ENCODE data around the gene SCAND1.
"Not testable (repeated sequence)": the region's sequence is repeated elsewhere in the genome, so short reads cannot be mapped to it uniquely, and the experiment has no call there.

Gene SCAND1

DNA sequence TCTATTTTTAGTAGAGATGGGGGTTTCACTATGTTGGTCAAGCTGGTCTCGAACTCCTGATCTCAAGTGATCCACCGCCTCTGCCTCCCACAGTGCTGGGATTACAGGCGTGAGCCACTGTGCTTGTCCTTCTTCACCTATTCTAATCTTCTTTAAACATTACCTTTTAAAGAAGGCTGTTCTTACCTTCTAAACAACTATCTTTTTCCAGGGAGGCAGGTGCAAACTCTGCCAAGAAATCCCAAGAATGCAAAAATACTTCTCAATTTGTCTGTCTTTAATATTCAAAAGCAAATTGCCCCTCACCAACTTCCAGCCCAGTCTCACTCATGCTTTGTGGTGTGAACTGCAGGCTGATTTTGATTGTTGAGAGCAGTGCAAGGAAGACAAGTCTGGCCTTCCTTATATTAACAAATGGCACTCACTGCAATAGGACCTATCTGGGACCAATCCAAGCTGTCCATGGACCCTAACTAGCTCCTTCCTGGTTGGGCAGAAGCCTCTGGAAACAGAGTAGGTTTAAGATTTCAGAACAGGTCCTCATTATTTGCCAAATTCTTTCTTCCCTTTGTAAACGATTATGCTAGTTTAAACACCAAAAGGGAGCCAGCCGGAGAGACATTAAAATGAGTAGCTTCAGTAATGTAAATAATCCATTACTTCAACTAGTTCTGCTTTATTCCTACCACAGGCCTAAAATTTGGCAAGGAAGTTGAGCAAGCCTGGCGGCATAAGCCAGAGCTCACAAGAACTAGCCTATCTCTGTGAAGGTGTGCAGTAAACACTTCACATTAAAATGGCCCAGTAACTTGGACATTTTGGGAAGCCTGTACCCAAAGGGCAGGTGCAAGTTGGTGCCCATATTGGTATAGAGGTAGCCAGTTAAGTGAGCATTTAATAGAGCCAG is 1.6 kb downstream of the SCAND1 start:
- H3K4me3 Mint-ChIP-seq = peak overlapping the region; percentile 97 to 99
- H3K9me3 Mint-ChIP-seq = no peaks in the 10 kb centered on the region
- no peaks in the 10 kb centered on the region for H3K27me3 Mint-ChIP-seq
- DNase-seq (peak in 1 of 3 experiments; percentile 5), ATAC-seq (replicated peaks) (no peak)
- peaks cover 26% of the 10 kb centered on the region for H3K36me3 Mint-ChIP-seq (ENCODE audit: insufficient read depth)
- H3K27ac Mint-ChIP-seq = peak overlapping the region; percentile 99 to 100
- peaks cover 11 to 21% of the 10 kb centered on the region in 2 donors for H3K4me1 Mint-ChIP-seq (ENCODE audit: low read depth in 2 of 2)

DNA sequence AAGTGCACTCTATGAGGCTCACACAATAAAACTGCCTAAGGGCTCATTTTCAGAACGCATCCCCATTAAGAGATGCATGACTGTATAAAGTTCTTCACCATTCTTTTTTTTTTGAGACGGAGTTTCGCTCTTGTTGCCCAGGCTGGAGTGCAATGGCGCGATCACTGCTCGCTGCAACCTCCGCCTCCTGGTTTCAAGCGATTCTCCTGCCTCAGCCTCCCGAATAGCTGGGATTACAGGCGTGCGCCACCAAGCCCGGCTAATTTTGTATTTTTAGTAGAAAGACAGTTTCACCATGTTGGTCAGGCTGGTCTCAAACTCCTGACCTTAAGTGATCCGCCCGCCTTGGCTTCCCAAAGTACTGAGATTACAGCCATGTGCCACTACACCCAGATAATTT is 2.2 kb downstream of the SCAND1 start:
- Mint-ChIP-seq H3K27ac (peak overlapping the region; percentile 99 to 100), H3K4me1 (ENCODE audit: low read depth in 2 of 2) (peaks cover 11 to 21% of the 10 kb centered on the region in 2 donors), H3K4me3 (peak overlapping the region; percentile 97 to 99), H3K36me3 (ENCODE audit: insufficient read depth) (peaks cover 32% of the 10 kb centered on the region)
- not testable (repeated sequence) for H3K9me3 Mint-ChIP-seq; ATAC-seq (replicated peaks); H3K27me3 Mint-ChIP-seq; DNase-seq

DNA sequence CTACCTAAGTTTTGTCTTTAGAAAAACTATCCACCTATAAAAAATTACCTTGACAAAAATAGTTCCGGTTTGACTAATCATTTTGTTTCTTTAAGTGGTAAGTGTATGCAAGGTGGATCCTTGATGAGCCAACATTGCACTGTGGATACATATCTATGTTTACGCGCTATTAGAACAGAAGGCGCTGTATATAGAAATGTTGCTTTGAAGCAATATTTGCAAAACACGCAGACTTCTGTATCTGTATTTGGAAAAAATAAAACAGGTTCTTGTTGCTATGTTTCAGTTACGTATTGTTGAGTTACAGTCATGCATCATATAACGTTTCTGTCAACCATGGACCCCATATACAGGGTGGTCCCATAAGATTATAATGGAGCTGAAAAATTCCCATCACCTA is 4.2 kb downstream of the SCAND1 start:
- H3K9me3 Mint-ChIP-seq = no peaks in the 10 kb centered on the region
- no peak overlapping the region for H3K4me3 Mint-ChIP-seq
- H3K27ac Mint-ChIP-seq = peak overlapping the region in 1 of 2 donors; percentile 41
- ATAC-seq (replicated peaks) = no peak
- peaks cover 38% of the 10 kb centered on the region for H3K36me3 Mint-ChIP-seq (ENCODE audit: insufficient read depth)
- H3K27me3 Mint-ChIP-seq = no peaks in the 10 kb centered on the region
- DNase-seq = no peak
- peaks cover 11 to 21% of the 10 kb centered on the region in 2 donors for H3K4me1 Mint-ChIP-seq (ENCODE audit: low read depth in 2 of 2)

DNA sequence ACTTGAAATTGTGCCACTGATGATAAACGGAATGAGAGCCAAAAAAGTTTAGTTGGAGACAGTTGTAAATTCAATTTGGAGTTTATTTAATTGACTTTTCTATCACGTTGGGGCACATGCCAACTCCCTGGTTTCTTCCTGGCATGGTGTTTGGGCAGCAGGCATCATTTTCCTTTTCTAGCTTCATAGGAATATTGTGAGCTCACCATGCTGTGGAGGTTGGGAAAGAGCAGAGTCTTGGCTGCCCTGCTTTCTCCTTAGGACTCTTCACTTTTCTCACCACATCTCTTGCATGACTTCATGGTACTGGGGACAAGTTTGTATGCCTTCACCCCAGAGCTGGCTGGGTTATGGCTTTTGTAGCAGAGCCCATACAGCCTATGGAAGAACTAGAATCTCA is 6.4 kb downstream of the SCAND1 start:
- Mint-ChIP-seq H3K4me3 (no peak overlapping the region), H3K27ac (no peak overlapping the region)

GRCh38 chr20:35947489-35947888 is 6.8 kb downstream of the SCAND1 start:
- H3K27me3 Mint-ChIP-seq = no peaks in the 10 kb centered on the region
- H3K27ac Mint-ChIP-seq = peak overlapping the region in 1 of 2 donors; percentile 56
- DNase-seq (peak in 1 of 3 experiments; percentile 8), ATAC-seq (replicated peaks) (peak; percentile 55)
- H3K9me3 Mint-ChIP-seq = no peaks in the 10 kb centered on the region
- H3K4me1 Mint-ChIP-seq (ENCODE audit: low read depth in 2 of 2) = peaks cover 5 to 12% of the 10 kb centered on the region in 2 donors
- H3K36me3 Mint-ChIP-seq (ENCODE audit: insufficient read depth) = peaks cover 44% of the 10 kb centered on the region
- H3K4me3 Mint-ChIP-seq = no peak overlapping the region

More for the DNA sequence above, 6.4 kb downstream of the SCAND1 start:
- Mint-ChIP-seq H3K27me3 (no peaks in the 10 kb centered on the region), H3K36me3 (ENCODE audit: insufficient read depth) (peaks cover 40% of the 10 kb centered on the region), H3K4me1 (ENCODE audit: low read depth in 2 of 2) (peaks cover 8 to 16% of the 10 kb centered on the region in 2 donors), H3K9me3 (no peaks in the 10 kb centered on the region)
- ATAC-seq (replicated peaks) (no peak), DNase-seq (no peak)

GRCh38 chr20:35942243-35942642 is 12.1 kb downstream of the SCAND1 start:
- Mint-ChIP-seq H3K4me3 (no peak overlapping the region), H3K4me1 (ENCODE audit: low read depth in 2 of 2) (no peaks in the 10 kb centered on the region), H3K27ac (peak overlapping the region; percentile 56 to 68), H3K27me3 (no peaks in the 10 kb centered on the region), H3K9me3 (no peaks in the 10 kb centered on the region), H3K36me3 (ENCODE audit: insufficient read depth) (peaks cover 64% of the 10 kb centered on the region)
- no peak for DNase-seq
- ATAC-seq (replicated peaks) = no peak

DNA sequence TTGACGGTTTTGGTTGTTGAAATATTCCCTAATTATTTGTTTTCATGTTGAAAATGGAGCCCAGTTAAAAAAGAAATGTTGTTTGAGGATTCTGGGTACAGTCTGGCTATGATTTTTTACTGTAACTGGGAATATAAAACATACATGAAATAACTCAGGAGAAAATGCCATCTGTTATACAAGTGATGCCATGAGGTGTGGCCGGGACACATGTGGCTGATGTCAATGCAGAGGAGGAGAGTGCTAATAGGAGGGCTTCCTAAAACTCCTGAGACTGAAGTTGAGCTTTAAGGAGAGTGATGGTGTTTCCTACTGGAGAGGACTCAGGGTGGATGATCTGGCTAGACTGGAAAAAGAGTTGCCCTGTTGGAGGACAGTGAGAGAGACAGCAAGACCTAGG is 12.7 kb downstream of the SCAND1 start:
- Mint-ChIP-seq H3K27ac (peak overlapping the region; percentile 56 to 68), H3K4me1 (ENCODE audit: low read depth in 2 of 2) (no peaks in the 10 kb centered on the region), H3K36me3 (ENCODE audit: insufficient read depth) (peaks cover 62% of the 10 kb centered on the region), H3K27me3 (no peaks in the 10 kb centered on the region), H3K9me3 (no peaks in the 10 kb centered on the region), H3K4me3 (no peak overlapping the region)
- ATAC-seq (replicated peaks) (no peak), DNase-seq (no peak)

GRCh38 chr20:35939264-35939663 is 15.0 kb downstream of the SCAND1 start:
- ATAC-seq (replicated peaks) (no peak), DNase-seq (no peak)
- Mint-ChIP-seq H3K27me3 (no peaks in the 10 kb centered on the region), H3K4me1 (ENCODE audit: low read depth in 2 of 2) (peaks cover 0 to 7% of the 10 kb centered on the region in 2 donors), H3K4me3 (no peak overlapping the region), H3K27ac (no peak overlapping the region), H3K9me3 (no peaks in the 10 kb centered on the region), H3K36me3 (ENCODE audit: insufficient read depth) (peaks cover 67% of the 10 kb centered on the region)

DNA sequence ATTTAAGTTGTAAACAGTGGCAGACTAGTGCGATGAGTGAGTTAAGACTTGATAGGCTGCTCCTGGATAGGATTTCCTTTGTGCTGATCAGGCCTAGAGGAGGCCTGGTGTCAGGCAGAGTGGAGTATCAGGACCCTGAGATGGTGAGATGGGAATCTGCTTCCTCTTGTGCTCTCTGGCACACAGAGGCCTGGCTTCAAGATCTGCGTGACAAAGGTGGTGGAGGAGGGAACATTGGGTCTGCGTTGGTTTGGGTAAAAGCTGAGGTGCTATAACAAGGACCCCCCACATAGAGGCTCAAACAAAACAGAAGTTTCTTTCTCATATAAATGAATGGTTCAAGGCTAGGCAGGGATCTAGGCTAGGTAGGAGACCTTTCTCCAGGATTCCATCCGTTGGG is 20.3 kb downstream of the SCAND1 start:
- peaks cover 74% of the 10 kb centered on the region for H3K36me3 Mint-ChIP-seq (ENCODE audit: insufficient read depth)
- H3K4me1 Mint-ChIP-seq (ENCODE audit: low read depth in 2 of 2) = peaks cover 2 to 30% of the 10 kb centered on the region in 2 donors
- peak overlapping the region in 1 of 2 donors; percentile 10 for H3K4me3 Mint-ChIP-seq
- H3K27ac Mint-ChIP-seq = peak overlapping the region; percentile 73 to 82
- H3K9me3 Mint-ChIP-seq = no peaks in the 10 kb centered on the region
- no peaks in the 10 kb centered on the region for H3K27me3 Mint-ChIP-seq
- ATAC-seq (replicated peaks) (no peak), DNase-seq (no peak)

DNA sequence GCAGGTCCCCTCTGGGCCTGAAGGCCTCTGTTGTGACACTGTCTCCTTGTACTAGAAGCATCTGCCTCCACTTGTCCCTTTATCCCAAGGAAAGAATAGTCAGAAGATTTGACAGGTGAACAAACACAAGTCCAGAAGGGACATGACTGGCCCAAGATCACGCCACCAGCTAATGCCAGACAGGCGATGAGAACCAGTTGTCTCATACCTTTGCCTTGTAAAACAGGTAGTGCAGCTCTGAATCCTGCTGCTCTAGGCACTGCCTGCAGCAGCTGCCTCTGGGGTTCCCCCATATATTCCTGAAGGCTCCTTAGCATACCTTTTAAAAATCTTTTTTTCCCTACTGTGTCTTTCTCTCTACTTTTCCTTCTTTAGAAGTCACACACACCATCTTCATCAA is 25.0 kb downstream of the SCAND1 start:
- H3K36me3 Mint-ChIP-seq (ENCODE audit: insufficient read depth) = peaks cover 88% of the 10 kb centered on the region
- no peak for DNase-seq

GRCh38 chr20:35920523-35920922 is 33.8 kb downstream of the SCAND1 start:
- H3K4me1 Mint-ChIP-seq (ENCODE audit: low read depth in 2 of 2) = peaks cover 0 to 1% of the 10 kb centered on the region in 2 donors
- no peaks in the 10 kb centered on the region for H3K27me3 Mint-ChIP-seq
- ATAC-seq (replicated peaks) (no peak), DNase-seq (no peak)
- peak overlapping the region in 1 of 2 donors; percentile 62 for H3K27ac Mint-ChIP-seq
- no peaks in the 10 kb centered on the region for H3K9me3 Mint-ChIP-seq
- H3K4me3 Mint-ChIP-seq = no peak overlapping the region
- H3K36me3 Mint-ChIP-seq (ENCODE audit: insufficient read depth) = peaks cover 61% of the 10 kb centered on the region

More for the DNA sequence above, 25.0 kb downstream of the SCAND1 start:
- H3K27ac Mint-ChIP-seq = peak overlapping the region in 1 of 2 donors; percentile 47
- peaks cover 2 to 30% of the 10 kb centered on the region in 2 donors for H3K4me1 Mint-ChIP-seq (ENCODE audit: low read depth in 2 of 2)
- no peaks in the 10 kb centered on the region for H3K9me3 Mint-ChIP-seq
- H3K27me3 Mint-ChIP-seq = no peaks in the 10 kb centered on the region
- H3K4me3 Mint-ChIP-seq = no peak overlapping the region
- no peak for ATAC-seq (replicated peaks)

- Mint-ChIP-seq H3K27ac (peak overlapping the region; percentile 41 to 75), H3K36me3 (ENCODE audit: insufficient read depth) (peaks cover 62% of the 10 kb centered on the region), H3K4me3 (no peak overlapping the region), H3K27me3 (no peaks in the 10 kb centered on the region), H3K4me1 (ENCODE audit: low read depth in 2 of 2) (peaks cover 2 to 3% of the 10 kb centered on the region in 2 donors), H3K9me3 (no peaks in the 10 kb centered on the region)
- no peak for ATAC-seq (replicated peaks)
- no peak for DNase-seq
Measured at GRCh38 chr20:35918021-35918420, 36.3 kb downstream of the SCAND1 start.

DNA sequence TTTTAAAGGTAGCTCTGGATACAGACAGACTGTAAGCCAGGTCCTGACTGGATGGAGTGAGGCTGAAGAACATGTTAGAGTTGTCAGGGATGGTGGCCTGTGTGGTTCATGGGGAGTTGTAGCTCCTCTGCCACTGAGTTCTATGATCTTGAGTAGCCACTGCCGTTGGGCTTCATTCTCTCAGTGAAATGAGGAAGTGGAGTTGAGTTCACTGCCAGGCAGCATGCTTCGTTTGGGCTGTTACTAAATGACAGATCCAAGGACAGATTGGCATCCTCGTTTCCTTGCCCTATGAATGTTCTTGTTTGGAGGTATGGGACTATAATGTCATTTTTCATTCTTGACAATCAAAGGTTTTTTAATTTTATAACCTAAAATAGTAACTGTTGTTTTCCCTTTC is 37.2 kb downstream of the SCAND1 start:
- Mint-ChIP-seq H3K9me3 (no peaks in the 10 kb centered on the region), H3K27me3 (no peaks in the 10 kb centered on the region), H3K4me1 (ENCODE audit: low read depth in 2 of 2) (peaks cover 3 to 4% of the 10 kb centered on the region in 2 donors), H3K27ac (peak overlapping the region in 1 of 2 donors; percentile 75), H3K4me3 (no peak overlapping the region), H3K36me3 (ENCODE audit: insufficient read depth) (peaks cover 67% of the 10 kb centered on the region)
- ATAC-seq (replicated peaks) = no peak
- no peak for DNase-seq

DNA sequence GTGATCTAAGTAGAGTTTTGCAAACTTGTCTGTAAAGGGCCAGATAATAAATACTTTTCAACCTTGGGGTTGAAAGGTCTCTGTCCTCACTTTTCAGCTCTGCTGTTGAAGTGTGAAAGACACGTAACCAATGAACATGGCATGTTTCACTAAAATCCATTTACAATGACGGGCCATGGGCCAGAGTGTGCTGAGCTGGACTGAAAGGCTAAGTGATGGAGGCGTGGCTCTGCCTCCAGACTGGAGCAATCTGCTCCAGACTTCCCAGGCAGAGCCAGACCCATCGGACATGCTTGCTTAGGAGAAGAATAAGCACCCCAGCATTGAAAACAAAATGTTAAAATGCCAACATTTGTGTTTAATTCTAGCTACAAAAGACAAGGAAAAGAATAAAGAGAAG is 41.4 kb downstream of the SCAND1 start:
- peaks cover 12 to 15% of the 10 kb centered on the region in 2 donors for H3K4me1 Mint-ChIP-seq (ENCODE audit: low read depth in 2 of 2)
- no peak overlapping the region for H3K4me3 Mint-ChIP-seq
- DNase-seq = no peak
- no peaks in the 10 kb centered on the region for H3K27me3 Mint-ChIP-seq
- ATAC-seq (replicated peaks) = no peak
- peaks cover 51% of the 10 kb centered on the region for H3K36me3 Mint-ChIP-seq (ENCODE audit: insufficient read depth)
- H3K9me3 Mint-ChIP-seq = no peaks in the 10 kb centered on the region
- H3K27ac Mint-ChIP-seq = peak overlapping the region; percentile 62 to 75

Data from effector memory CD8-positive, alpha-beta T cell (primary cell).